BE2C (cell line): ENCODE data around the gene POFUT1.

Experiments
- DNase-seq: peaks from one replicate; pipeline ENCODE4 v3.0.0-alpha.2; 2020
- H3K27me3 ChIP-seq: fragments of 250-450 bp; sonication (Bioruptor Pico); 2 replicates; pipeline ENCODE4 v1.5.1; 2020; ENCODE audit warnings: mild to moderate bottlenecking
- H3K36me3 ChIP-seq: fragments of 250-450 bp; sonication (Bioruptor Pico); 2 replicates; pipeline ENCODE4 v1.5.1; 2020; ENCODE audit warnings: mild to moderate bottlenecking
- H3K4me1 ChIP-seq: fragments of 250-450 bp; sonication (Bioruptor Pico); 2 replicates; pipeline ENCODE4 v1.5.1; 2020
- H3K4me3 ChIP-seq: 2 replicates; pipeline ENCODE4 v1.5.1; 2011; ENCODE audit warnings: low read depth, low read length
- H3K9me3 ChIP-seq: fragments of 250-450 bp; sonication (Bioruptor Pico); 2 replicates; pipeline ENCODE4 v1.5.1; 2020
- TF ChIP-seq, protein P1 (sequence below): IDR thresholded peaks from 2 replicates; pipeline ENCODE4 v1.5.1; 2012; ENCODE audit warnings: mild to moderate bottlenecking, low read depth, low read length

The POFUT1 gene

DNA sequence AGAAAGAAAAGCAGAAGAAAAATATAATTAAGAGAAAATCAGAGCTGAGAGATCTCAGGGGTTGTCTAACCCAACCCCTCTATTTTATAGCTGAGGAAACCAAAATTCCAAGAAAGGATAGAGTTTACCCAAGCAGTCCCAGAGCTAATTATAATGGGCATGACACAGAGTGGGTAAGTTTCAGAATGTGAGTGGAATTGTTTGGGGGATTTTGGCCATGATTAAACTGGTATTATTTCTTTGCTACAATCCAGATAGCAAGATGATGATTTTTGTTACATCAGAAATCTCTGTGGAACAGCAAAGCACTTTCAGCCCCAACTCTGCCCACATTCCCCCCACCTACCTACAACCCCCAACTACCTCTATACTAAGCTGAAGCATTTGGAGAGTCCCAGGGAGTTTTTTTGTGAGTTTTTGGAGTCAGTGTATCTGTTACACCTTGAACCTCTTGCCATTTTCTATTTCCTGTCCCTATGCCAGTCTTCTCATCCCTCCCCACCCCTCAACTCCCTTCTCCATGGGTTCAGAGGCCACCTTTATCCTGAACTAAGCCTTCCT lies 24.7 kb downstream of the POFUT1 start:
- DNase-seq, result no peak
- TF ChIP-seq, protein P1, sequence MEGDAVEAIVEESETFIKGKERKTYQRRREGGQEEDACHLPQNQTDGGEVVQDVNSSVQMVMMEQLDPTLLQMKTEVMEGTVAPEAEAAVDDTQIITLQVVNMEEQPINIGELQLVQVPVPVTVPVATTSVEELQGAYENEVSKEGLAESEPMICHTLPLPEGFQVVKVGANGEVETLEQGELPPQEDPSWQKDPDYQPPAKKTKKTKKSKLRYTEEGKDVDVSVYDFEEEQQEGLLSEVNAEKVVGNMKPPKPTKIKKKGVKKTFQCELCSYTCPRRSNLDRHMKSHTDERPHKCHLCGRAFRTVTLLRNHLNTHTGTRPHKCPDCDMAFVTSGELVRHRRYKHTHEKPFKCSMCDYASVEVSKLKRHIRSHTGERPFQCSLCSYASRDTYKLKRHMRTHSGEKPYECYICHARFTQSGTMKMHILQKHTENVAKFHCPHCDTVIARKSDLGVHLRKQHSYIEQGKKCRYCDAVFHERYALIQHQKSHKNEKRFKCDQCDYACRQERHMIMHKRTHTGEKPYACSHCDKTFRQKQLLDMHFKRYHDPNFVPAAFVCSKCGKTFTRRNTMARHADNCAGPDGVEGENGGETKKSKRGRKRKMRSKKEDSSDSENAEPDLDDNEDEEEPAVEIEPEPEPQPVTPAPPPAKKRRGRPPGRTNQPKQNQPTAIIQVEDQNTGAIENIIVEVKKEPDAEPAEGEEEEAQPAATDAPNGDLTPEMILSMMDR, result no peak
- no peaks in the 10 kb centered on the region for H3K9me3 ChIP-seq

DNA sequence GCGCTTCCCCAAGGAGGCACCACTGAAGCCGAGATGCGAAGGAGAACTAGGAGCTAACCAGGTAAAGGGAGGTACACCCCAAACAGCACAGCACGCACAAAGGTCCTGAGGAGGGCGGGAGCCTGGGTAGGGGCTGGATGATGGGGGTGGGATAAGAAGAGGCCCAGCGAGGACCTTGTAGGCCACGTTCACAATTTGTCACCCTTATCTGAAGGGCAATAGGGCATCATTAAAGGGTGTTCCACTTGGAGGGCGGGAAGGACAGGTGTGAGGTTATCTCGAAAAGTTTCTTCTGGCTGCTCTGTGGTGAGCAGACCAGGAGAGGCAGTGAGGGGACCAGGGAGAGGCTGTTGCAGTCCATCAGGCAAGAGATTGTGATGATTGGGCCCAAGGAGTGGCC lies 25.6 kb downstream of the POFUT1 start:
- Histone ChIP-seq H3K36me3 (peaks cover 66% of the 10 kb centered on the region), H3K4me3 (no peak overlapping the region), H3K27me3 (no peaks in the 10 kb centered on the region), H3K4me1 (0 out of 2 replicates have a peak, but pooled peaks cover 3% of the 10 kb centered on the region), H3K9me3 (no peaks in the 10 kb centered on the region)
- TF ChIP-seq, protein P1, result no peak
- DNase-seq, result no peak

More for the DNA sequence above, 24.7 kb downstream of the POFUT1 start:
- H3K4me3 ChIP-seq, result no peak overlapping the region
- peaks cover 71% of the 10 kb centered on the region for H3K36me3 ChIP-seq
- H3K4me1 ChIP-seq, result 0 out of 2 replicates have a peak, but pooled peaks cover 3% of the 10 kb centered on the region
- H3K27me3 ChIP-seq, result no peaks in the 10 kb centered on the region

DNA sequence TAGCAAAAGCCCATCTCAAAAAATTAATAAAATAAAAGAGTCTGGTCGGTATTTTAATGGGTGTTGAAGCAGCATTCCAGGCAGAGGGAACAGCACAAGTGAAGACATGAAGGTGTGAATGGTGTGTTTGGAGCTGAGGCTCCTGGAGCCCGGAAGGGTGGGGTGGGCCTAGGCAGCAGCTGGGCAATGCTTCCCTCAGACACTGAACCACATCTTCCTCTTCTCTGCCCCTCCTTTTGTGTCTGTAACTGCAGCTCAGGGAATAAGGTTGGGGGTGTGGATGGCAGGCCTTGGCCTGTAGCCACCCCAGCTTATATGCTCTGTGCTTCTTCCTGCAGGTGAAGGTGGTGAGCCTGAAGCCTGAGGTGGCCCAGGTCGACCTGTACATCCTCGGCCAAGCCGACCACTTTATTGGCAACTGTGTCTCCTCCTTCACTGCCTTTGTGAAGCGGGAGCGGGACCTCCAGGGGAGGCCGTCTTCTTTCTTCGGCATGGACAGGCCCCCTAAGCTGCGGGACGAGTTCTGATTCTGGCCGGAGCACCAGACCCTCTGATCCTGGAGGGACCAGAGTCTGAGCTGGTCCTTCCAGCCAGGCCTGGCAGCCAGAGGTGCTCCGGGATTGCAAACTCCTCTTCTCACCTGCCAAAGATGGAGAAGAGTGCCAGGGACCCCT lies 26.6 kb downstream of the POFUT1 start:
- H3K9me3 ChIP-seq, result no peaks in the 10 kb centered on the region
- no peak overlapping the region for H3K4me3 ChIP-seq
- no peak for DNase-seq
- H3K36me3 ChIP-seq, result peaks cover 57% of the 10 kb centered on the region
- TF ChIP-seq, protein P1, result no peak
- 0 out of 2 replicates have a peak, but pooled peaks cover 3% of the 10 kb centered on the region for H3K4me1 ChIP-seq
- no peaks in the 10 kb centered on the region for H3K27me3 ChIP-seq

DNA sequence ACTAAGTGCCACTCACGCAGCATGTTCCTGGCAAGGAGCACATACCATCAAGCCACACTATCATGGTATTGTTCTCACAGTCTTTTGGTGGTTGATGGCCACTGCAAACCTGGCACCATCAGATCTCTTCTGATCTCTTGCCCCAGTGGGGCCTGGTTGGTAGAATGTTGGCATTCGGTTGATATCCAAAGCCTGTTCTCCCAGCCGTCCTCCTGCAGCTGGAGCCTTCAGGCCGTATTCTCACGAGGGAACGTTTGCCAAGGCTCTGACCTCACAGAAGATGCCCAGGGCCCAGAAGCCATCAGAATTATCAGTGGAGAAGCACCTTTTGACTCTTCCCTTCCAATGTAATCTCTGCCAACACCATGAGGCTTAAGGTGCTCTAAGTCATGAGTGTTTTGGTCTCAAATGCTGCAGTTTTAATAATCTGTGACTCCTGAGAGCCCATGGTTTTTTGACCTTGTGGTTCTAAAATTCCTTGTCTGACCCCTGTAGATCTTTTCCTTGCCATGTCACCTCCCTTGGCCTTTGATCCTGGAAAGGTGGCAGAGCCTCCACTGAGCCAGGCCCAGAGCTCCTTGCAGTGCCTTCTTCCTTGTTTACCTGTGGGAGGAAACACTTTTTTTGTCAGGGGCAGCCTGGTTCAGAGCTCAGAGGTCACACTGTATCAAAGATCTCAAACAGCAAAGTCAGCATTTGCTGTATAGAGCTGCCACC lies 27.8 kb downstream of the POFUT1 start:
- DNase-seq, result no peak
- peaks cover 9% of the 10 kb centered on the region; the same call in 1 of the 2 replicates for H3K4me1 ChIP-seq
- TF ChIP-seq, protein P1, result no peak
- no peaks in the 10 kb centered on the region for H3K9me3 ChIP-seq
- H3K36me3 ChIP-seq, result peaks cover 54% of the 10 kb centered on the region
- no peaks in the 10 kb centered on the region for H3K27me3 ChIP-seq
- H3K4me3 ChIP-seq, result no peak overlapping the region

DNA sequence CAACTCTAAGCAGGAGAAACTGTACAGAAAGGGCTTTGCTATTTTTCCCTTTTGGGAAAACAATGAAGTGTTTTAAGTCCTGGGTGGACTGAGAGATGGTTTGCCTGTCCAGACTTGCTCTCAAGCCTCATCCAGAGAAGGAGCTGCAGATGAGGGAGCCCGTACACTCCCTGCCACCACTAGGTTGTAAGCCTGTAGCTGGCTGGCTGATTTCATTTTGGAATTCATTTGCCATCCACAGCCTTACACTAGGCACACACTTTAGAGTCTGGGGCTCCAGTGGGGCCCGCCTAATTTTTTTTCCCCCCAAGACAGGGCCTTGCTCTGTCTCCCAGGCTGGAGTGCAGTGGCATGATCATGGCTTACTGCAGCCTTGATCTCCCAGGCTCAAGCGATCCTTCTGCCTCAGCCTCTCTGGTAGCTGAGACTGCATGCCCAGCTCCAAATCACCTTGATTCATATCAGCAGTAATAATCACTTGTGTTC lies 28.4 kb downstream of the POFUT1 start:
- H3K36me3 ChIP-seq, result peaks cover 49% of the 10 kb centered on the region
- no peaks in the 10 kb centered on the region for H3K9me3 ChIP-seq
- H3K27me3 ChIP-seq, result no peaks in the 10 kb centered on the region
- no peak for DNase-seq
- peaks cover 9% of the 10 kb centered on the region; the same call in 1 of the 2 replicates for H3K4me1 ChIP-seq
- TF ChIP-seq, protein P1, result no peak
- H3K4me3 ChIP-seq, result no peak overlapping the region
